Fibroblast of lung (primary cell): Measurements from ENCODE around the gene PLXNA4.

Experiments used
- CTCF ChIP-seq, 2 donors: IDR thresholded peaks in 1 of 2; conservative IDR thresholded peaks in 1 of 2; 1 replicate in 1 of 2; 2 replicates in 1 of 2; pipeline ENCODE4 v1.5.1; 2011 to 2012; ENCODE audit warnings: low read length in 2 of 2, control low read depth in 1 of 2, inconsistent platforms in 1 of 2, low read depth in 1 of 2, mild to moderate bottlenecking in 1 of 2
- EZH2 ChIP-seq: IDR thresholded peaks from 2 replicates; pipeline ENCODE4 v1.5.1; 2012; ENCODE audit warnings: low read length, control low read depth, mild to moderate bottlenecking; ENCODE audit errors: missing control alignments

GRCh38 chr7:132240821-132241422 is 335.3 kb downstream of the PLXNA4 start:
- TF ChIP-seq CTCF (conservative IDR thresholded peaks at IDR 0.05 in 1 of 2, IDR thresholded peaks at IDR 0.05 in 1 of 2; ENCODE audit: low read depth in 1 of 2, low read length in 2 of 2) (no peak), EZH2 (no peak)
